Neural cell (in vitro differentiated cells): ENCODE measurements around the gene STAT5B. TPM values are rescaled to one million over a fixed set of nuclear protein-coding genes. Genes with fewer than 3 reads are reported as not detected.

Source experiments
- H2AFZ ChIP-seq: fragments of 200-600, 300-800 bp; sonication (generic), shearing (Covaris generic); 2 replicates; pipeline ENCODE4 v1.6.0; 2014; ENCODE audit warnings: low read depth, mild to moderate bottlenecking, antibody characterized with exemption, low read length, moderate library complexity
- H3F3A ChIP-seq: fragments of 200-600 bp; shearing (Covaris generic); 2 replicates; pipeline ENCODE4 v1.6.1; 2016; ENCODE audit warnings: mild to moderate bottlenecking, moderate library complexity, mixed read lengths, antibody characterized with exemption, low read length; ENCODE audit not compliant: insufficient read depth, poor library complexity, severe bottlenecking
- H3K27ac ChIP-seq: fragments of 200-600, 300-800 bp; sonication (generic), shearing (Covaris generic); 2 replicates; pipeline ENCODE4 v1.5.1; 2014; ENCODE audit warnings: mild to moderate bottlenecking, low read length, moderate library complexity
- H3K27me3 ChIP-seq: fragments of 300-800, 200-600 bp; sonication (generic), shearing (Covaris generic); 2 replicates; pipeline ENCODE4 v1.6.0; 2014; ENCODE audit warnings: mild to moderate bottlenecking, low read depth, low read length, moderate library complexity; ENCODE audit not compliant: insufficient read depth
- H3K36me3 ChIP-seq: fragments of 300-800, 200-600 bp; sonication (generic), shearing (Covaris generic); 2 replicates; pipeline ENCODE4 v1.5.1; 2014; ENCODE audit warnings: mild to moderate bottlenecking, antibody characterized with exemption, low read length, moderate library complexity; ENCODE audit not compliant: insufficient read depth
- H3K4me2 ChIP-seq: fragments of 300-800, 200-600 bp; sonication (generic), shearing (Covaris generic); 2 replicates; pipeline ENCODE4 v1.6.0; 2014; ENCODE audit warnings: mild to moderate bottlenecking, low read length
- H3K4me3 ChIP-seq: fragments of 300-800, 200-600 bp; sonication (generic), shearing (Covaris generic); 2 replicates; pipeline ENCODE4 v1.5.1; 2014; ENCODE audit warnings: mild to moderate bottlenecking, low read length, moderate library complexity
- H3K79me2 ChIP-seq: fragments of 200-600 bp; shearing (Covaris generic); replicated peaks from 2 replicates; pipeline ENCODE4 v1.6.0; 2014; ENCODE audit warnings: mild to moderate bottlenecking, low read length, moderate library complexity; ENCODE audit not compliant: insufficient read depth
- H3K9ac ChIP-seq: fragments of 300-800, 200-600 bp; sonication (generic), shearing (Covaris generic); 2 replicates; pipeline ENCODE4 v1.6.1; 2016; ENCODE audit warnings: mild to moderate bottlenecking, low read length, mixed read lengths
- H3K9me2 ChIP-seq: fragments of 200-600 bp; shearing (Covaris generic); 2 replicates; pipeline ENCODE4 v1.6.1; 2016; ENCODE audit warnings: mild to moderate bottlenecking, low read length, mixed read lengths; ENCODE audit not compliant: insufficient read depth
- H3K9me3 ChIP-seq: fragments of 200-600, 300-800 bp; sonication (generic), shearing (Covaris generic); 2 replicates; pipeline ENCODE4 v1.6.1; 2016; ENCODE audit warnings: mild to moderate bottlenecking, mixed run types, low read length, moderate library complexity, mixed read lengths
- H4K20me1 ChIP-seq: fragments of 200-600 bp; shearing (Covaris generic); 2 replicates; pipeline ENCODE4 v1.6.1; 2016; ENCODE audit warnings: mild to moderate bottlenecking, mixed run types; ENCODE audit not compliant: insufficient read depth
- EP300 ChIP-seq: fragments of 450-650 bp; conservative IDR thresholded peaks from 2 replicates; pipeline ENCODE4 v1.6.1; 2014; ENCODE audit warnings: antibody characterized with exemption, mild to moderate bottlenecking, moderate library complexity; ENCODE audit not compliant: poor library complexity, severe bottlenecking
- EZH2 ChIP-seq: fragments of 200-600, 300-800 bp; shearing (Covaris generic), sonication (generic); IDR thresholded peaks from 2 replicates; pipeline ENCODE4 v1.6.1; 2014; ENCODE audit warnings: antibody characterized with exemption, low read length, borderline replicate concordance, mild to moderate bottlenecking; ENCODE audit not compliant: insufficient read depth, poor library complexity, severe bottlenecking
- MXI1 ChIP-seq: fragments of 450-650 bp; conservative IDR thresholded peaks from 2 replicates; pipeline ENCODE4 v1.6.1; 2014; ENCODE audit warnings: antibody characterized with exemption, mild to moderate bottlenecking; ENCODE audit not compliant: poor library complexity, severe bottlenecking
- POLR2AphosphoS5 ChIP-seq: IDR thresholded peaks from 2 replicates; pipeline ENCODE4 v1.6.1; 2012
- RAD21 ChIP-seq: fragments of 450-650 bp; conservative IDR thresholded peaks from 2 replicates; pipeline ENCODE4 v1.6.1; 2014; ENCODE audit warnings: antibody characterized with exemption, mild to moderate bottlenecking, moderate library complexity
- REST ChIP-seq: IDR thresholded peaks from 2 replicates; pipeline ENCODE4 v1.6.1; 2012; ENCODE audit warnings: borderline replicate concordance
- SMC3 ChIP-seq: fragments of 450-650 bp; conservative IDR thresholded peaks from 2 replicates; pipeline ENCODE4 v1.6.1; 2014; ENCODE audit warnings: antibody characterized with exemption, mild to moderate bottlenecking, moderate library complexity; ENCODE audit not compliant: poor library complexity
- polyA plus RNA-seq: library from polyadenylated mRNA; depleted of rRNA; stranded (reverse); fragments of >200 nt; gene quantifications from 2 replicates; pipeline ENCODE4 v1.2.3, GENCODE V29; 2014
- TF ChIP-seq, protein P1 (sequence below): fragments of 450-650 bp; IDR thresholded peaks from 2 replicates; pipeline ENCODE4 v1.5.1; 2014; ENCODE audit warnings: antibody characterized with exemption, mild to moderate bottlenecking, moderate library complexity; ENCODE audit not compliant: poor library complexity, severe bottlenecking

Gene STAT5B
- polyA plus RNA-seq, 1 donor from 2014 or later = 47.4 TPM

- TF ChIP-seq, protein P1, sequence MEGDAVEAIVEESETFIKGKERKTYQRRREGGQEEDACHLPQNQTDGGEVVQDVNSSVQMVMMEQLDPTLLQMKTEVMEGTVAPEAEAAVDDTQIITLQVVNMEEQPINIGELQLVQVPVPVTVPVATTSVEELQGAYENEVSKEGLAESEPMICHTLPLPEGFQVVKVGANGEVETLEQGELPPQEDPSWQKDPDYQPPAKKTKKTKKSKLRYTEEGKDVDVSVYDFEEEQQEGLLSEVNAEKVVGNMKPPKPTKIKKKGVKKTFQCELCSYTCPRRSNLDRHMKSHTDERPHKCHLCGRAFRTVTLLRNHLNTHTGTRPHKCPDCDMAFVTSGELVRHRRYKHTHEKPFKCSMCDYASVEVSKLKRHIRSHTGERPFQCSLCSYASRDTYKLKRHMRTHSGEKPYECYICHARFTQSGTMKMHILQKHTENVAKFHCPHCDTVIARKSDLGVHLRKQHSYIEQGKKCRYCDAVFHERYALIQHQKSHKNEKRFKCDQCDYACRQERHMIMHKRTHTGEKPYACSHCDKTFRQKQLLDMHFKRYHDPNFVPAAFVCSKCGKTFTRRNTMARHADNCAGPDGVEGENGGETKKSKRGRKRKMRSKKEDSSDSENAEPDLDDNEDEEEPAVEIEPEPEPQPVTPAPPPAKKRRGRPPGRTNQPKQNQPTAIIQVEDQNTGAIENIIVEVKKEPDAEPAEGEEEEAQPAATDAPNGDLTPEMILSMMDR = no peak
- TF ChIP-seq EP300 (no peak), POLR2AphosphoS5 (no peak), SMC3 (no peak), MXI1 (no peak), RAD21 (no peak)
- H3K9me3 ChIP-seq = no peaks in the 10 kb centered on the region
- no peaks in the 10 kb centered on the region for H3K27me3 ChIP-seq
- no peaks in the 10 kb centered on the region for H3K79me2 ChIP-seq
- H3K4me3 ChIP-seq = no peak overlapping the region
- H3K27ac ChIP-seq = no peak overlapping the region
- no peak overlapping the region for H3K4me2 ChIP-seq
- no peaks in the 10 kb centered on the region for H3K9me2 ChIP-seq
- no peak overlapping the region for H2AFZ ChIP-seq
- H3K9ac ChIP-seq = no peak overlapping the region
- no peaks in the 10 kb centered on the region for H3K36me3 ChIP-seq
- no peaks in the 10 kb centered on the region for H4K20me1 ChIP-seq
- H3F3A ChIP-seq = no peaks in the 10 kb centered on the region
Observed at GRCh38 chr17:42315402-42316156, 39.4 kb upstream of the STAT5B start.

- H3F3A ChIP-seq = no peaks in the 10 kb centered on the region
- H3K79me2 ChIP-seq = no peaks in the 10 kb centered on the region
- no peak overlapping the region for H3K9ac ChIP-seq
- no peaks in the 10 kb centered on the region for H4K20me1 ChIP-seq
- no peak overlapping the region for H2AFZ ChIP-seq
- H3K4me3 ChIP-seq = no peak overlapping the region
- TF ChIP-seq REST = no peak
- TF ChIP-seq EZH2 = no peak
- no peak for TF ChIP-seq RAD21
- TF ChIP-seq POLR2AphosphoS5 = no peak
- no peak for TF ChIP-seq SMC3
- TF ChIP-seq MXI1 = no peak
- TF ChIP-seq EP300 = no peak
- no peaks in the 10 kb centered on the region for H3K36me3 ChIP-seq
- H3K27ac ChIP-seq = no peak overlapping the region
- no peaks in the 10 kb centered on the region for H3K9me2 ChIP-seq
- H3K9me3 ChIP-seq = no peaks in the 10 kb centered on the region
- H3K27me3 ChIP-seq = no peaks in the 10 kb centered on the region
- no peak overlapping the region for H3K4me2 ChIP-seq
Observed at GRCh38 chr17:42313773-42314566, 37.8 kb upstream of the STAT5B start.
